Measurements from ENCODE around the gene RTN4IP1.
"Not testable (repeated sequence)": the region's sequence is repeated elsewhere in the genome, so short reads cannot be mapped to it uniquely, and the experiment has no call there.

RTN4IP1 gene

DNA sequence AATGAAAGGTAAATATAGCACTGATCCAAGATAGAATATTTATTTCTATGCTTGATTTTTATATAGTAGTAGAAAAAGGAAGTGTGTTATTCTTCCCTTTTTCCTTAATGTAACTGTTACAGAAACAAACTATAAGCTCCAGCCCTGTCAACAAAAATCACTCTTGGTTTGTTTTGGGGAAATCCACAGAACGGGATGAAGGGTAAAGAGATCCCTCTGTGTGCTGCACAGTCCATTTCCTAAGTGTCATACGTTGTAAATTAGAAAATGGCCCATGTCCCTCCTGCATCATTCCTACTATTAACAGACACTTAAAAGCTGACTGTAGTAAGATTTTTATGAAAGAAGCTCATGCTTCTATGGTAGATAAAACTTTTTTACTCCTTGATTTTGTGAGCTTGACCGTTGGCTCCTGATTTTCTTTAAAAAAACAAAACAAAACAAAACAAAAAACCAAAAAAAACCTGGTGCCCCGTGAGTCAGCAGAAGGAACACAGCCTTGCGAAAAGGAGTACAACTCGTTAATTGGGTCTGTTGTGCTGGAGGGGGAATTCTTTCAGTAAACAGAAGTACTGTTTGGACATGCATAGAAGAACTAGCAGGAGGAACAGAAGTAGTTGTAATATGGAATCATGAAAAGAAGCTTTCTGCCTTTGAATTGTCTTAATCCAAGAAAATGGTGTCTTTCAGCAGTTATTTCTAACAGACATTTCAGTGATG lies 67.5 kb downstream of the RTN4IP1 start:
- Histone ChIP-seq H3K79me2 (ENCODE audit: insufficient read depth, low read length) (no peaks in the 10 kb centered on the region), H2AFZ (ENCODE audit: low read depth, low read length, severe bottlenecking) (no peak overlapping the region), H3K36me3 (ENCODE audit: low read length) (peaks cover 34% of the 10 kb centered on the region; the same call in 1 of the 2 replicates), H3F3A (ENCODE audit: insufficient read depth) (peaks cover 30% of the 10 kb centered on the region), H3K9me2 (replicated peaks; ENCODE audit: insufficient read depth, low read length) (no peaks in the 10 kb centered on the region), H3K9ac (ENCODE audit: low read length) (no peak overlapping the region), H3K27ac (ENCODE audit: low read depth, low read length) (no peak overlapping the region), H3K4me2 (ENCODE audit: low read depth, low read length, poor library complexity, severe bottlenecking) (no peak overlapping the region), H3K27me3 (ENCODE audit: low read length) (no peaks in the 10 kb centered on the region), H3K9me3 (ENCODE audit: insufficient read depth, low read length) (no peaks in the 10 kb centered on the region), H3K4me3 (ENCODE audit: insufficient read depth, low read length, poor library complexity, severe bottlenecking) (no peak overlapping the region), H4K20me1 (ENCODE audit: low read depth, low read length) (no peaks in the 10 kb centered on the region)
- TF ChIP-seq, protein P1, sequence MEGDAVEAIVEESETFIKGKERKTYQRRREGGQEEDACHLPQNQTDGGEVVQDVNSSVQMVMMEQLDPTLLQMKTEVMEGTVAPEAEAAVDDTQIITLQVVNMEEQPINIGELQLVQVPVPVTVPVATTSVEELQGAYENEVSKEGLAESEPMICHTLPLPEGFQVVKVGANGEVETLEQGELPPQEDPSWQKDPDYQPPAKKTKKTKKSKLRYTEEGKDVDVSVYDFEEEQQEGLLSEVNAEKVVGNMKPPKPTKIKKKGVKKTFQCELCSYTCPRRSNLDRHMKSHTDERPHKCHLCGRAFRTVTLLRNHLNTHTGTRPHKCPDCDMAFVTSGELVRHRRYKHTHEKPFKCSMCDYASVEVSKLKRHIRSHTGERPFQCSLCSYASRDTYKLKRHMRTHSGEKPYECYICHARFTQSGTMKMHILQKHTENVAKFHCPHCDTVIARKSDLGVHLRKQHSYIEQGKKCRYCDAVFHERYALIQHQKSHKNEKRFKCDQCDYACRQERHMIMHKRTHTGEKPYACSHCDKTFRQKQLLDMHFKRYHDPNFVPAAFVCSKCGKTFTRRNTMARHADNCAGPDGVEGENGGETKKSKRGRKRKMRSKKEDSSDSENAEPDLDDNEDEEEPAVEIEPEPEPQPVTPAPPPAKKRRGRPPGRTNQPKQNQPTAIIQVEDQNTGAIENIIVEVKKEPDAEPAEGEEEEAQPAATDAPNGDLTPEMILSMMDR (IDR thresholded peaks at IDR 0.05; ENCODE audit: insufficient read depth, low read length, poor library complexity, severe bottlenecking) = no peak
- TF ChIP-seq EZH2phosphoT487 (conservative IDR thresholded peaks at IDR 0.05; ENCODE audit: low read length) = no peak

DNA sequence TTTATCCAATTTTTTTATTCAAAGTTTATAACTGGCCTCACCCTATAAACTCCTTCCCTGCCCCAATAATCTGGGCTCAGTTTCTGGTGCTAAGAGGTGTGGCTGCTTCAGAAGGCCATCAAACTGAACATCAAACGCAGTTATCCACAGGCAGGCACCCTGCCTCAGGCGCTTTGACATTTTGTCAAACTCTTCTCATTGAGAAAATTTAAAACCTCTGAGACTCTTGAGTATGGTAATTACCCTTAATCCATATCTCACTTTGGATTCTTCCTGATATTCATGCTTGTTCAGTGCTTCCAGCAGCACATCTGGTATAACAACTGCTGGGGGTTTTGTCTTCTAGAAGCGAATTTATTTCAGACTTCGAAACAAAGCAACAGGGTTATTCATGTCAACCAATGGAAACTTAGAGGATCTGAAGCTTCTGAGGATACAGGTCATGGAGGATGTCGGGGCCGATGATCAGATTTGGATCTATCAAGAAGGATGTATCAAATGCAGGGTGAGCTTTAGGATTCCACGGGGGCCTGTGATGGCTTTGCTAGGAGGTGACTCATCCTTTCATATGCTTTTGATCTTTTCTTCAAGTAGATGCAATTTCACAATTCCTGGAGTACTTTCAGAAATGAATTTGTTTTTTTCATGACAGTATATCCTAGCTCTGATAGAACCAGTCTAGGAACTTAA lies 68.2 kb downstream of the RTN4IP1 start:
- Histone ChIP-seq H3K27me3 (ENCODE audit: low read length) (no peaks in the 10 kb centered on the region), H3K36me3 (ENCODE audit: low read length) (peaks cover 34% of the 10 kb centered on the region; the same call in 1 of the 2 replicates), H3K9ac (ENCODE audit: low read length) (no peak overlapping the region), H3K4me3 (ENCODE audit: insufficient read depth, low read length, poor library complexity, severe bottlenecking) (no peak overlapping the region), H4K20me1 (ENCODE audit: low read depth, low read length) (no peaks in the 10 kb centered on the region), H2AFZ (ENCODE audit: low read depth, low read length, severe bottlenecking) (no peak overlapping the region), H3F3A (ENCODE audit: insufficient read depth) (peaks cover 27% of the 10 kb centered on the region), H3K9me2 (replicated peaks; ENCODE audit: insufficient read depth, low read length) (no peaks in the 10 kb centered on the region), H3K4me2 (ENCODE audit: low read depth, low read length, poor library complexity, severe bottlenecking) (no peak overlapping the region), H3K9me3 (ENCODE audit: insufficient read depth, low read length) (no peaks in the 10 kb centered on the region), H3K79me2 (ENCODE audit: insufficient read depth, low read length) (no peaks in the 10 kb centered on the region), H3K27ac (ENCODE audit: low read depth, low read length) (no peak overlapping the region)
- TF ChIP-seq, protein P1 (IDR thresholded peaks at IDR 0.05; ENCODE audit: insufficient read depth, low read length, poor library complexity, severe bottlenecking) = no peak
- no peak for TF ChIP-seq EZH2phosphoT487 (conservative IDR thresholded peaks at IDR 0.05; ENCODE audit: low read length)

DNA sequence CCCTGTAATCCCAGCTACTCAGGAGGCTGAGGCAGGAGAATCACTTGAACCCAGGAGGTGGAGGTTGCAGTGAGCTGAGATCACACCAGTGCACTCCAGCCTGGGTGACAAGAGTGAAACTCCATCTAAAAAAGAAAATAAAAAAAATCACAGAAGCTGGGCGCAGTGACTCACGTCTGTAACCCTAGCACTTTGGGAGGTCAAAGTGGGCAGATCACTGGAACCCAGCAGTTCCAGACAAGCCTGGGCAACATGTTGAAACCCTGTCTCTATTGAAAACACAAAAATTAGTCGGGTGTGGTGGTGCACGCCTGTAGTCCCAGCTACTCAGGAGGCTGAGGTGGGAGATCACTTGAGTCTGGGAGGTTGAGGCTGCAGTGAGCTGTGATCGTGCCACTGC lies 69.6 kb downstream of the RTN4IP1 start:
- H3K4me2 ChIP-seq (ENCODE audit: low read depth, low read length, poor library complexity, severe bottlenecking); H3K4me3 ChIP-seq (ENCODE audit: insufficient read depth, low read length, poor library complexity, severe bottlenecking); H2AFZ ChIP-seq (ENCODE audit: low read depth, low read length, severe bottlenecking); H4K20me1 ChIP-seq (ENCODE audit: low read depth, low read length); H3K27ac ChIP-seq (ENCODE audit: low read depth, low read length); H3K9me3 ChIP-seq (ENCODE audit: insufficient read depth, low read length); H3K9me2 ChIP-seq (replicated peaks; ENCODE audit: insufficient read depth, low read length); H3K9ac ChIP-seq (ENCODE audit: low read length); H3K27me3 ChIP-seq (ENCODE audit: low read length); H3K79me2 ChIP-seq (ENCODE audit: insufficient read depth, low read length): not testable (repeated sequence)
- H3F3A ChIP-seq (ENCODE audit: insufficient read depth) = peaks cover 26% of the 10 kb centered on the region
- peaks cover 34% of the 10 kb centered on the region; the same call in 1 of the 2 replicates for H3K36me3 ChIP-seq (ENCODE audit: low read length)

DNA sequence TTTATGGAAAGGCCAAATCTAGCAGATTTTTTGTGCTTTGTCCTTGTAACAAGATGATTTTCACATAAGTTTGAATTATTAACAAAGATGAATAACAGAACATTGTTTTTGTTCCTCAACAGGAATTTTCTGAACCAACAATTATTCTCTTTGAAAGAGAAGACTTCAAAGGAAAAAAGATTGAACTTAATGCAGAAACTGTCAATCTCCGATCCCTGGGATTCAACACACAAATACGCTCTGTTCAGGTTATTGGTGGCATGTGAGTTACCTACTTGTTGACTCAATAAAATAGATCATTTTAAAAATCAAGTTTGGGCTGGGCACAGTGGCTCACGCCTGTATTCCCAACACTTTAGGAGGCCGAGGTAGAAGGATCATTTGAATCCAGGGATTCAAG lies 70.9 kb downstream of the RTN4IP1 start:
- Histone ChIP-seq H3K4me3 (ENCODE audit: insufficient read depth, low read length, poor library complexity, severe bottlenecking) (no peak overlapping the region), H3K36me3 (ENCODE audit: low read length) (peaks cover 37% of the 10 kb centered on the region), H3F3A (ENCODE audit: insufficient read depth) (peaks cover 19% of the 10 kb centered on the region; the same call in 1 of the 2 replicates), H3K9ac (ENCODE audit: low read length) (no peak overlapping the region), H3K9me3 (ENCODE audit: insufficient read depth, low read length) (no peaks in the 10 kb centered on the region), H3K79me2 (ENCODE audit: insufficient read depth, low read length) (no peaks in the 10 kb centered on the region), H3K4me2 (ENCODE audit: low read depth, low read length, poor library complexity, severe bottlenecking) (no peak overlapping the region), H3K27me3 (ENCODE audit: low read length) (no peaks in the 10 kb centered on the region), H4K20me1 (ENCODE audit: low read depth, low read length) (no peaks in the 10 kb centered on the region), H2AFZ (ENCODE audit: low read depth, low read length, severe bottlenecking) (no peak overlapping the region), H3K27ac (ENCODE audit: low read depth, low read length) (no peak overlapping the region), H3K9me2 (replicated peaks; ENCODE audit: insufficient read depth, low read length) (no peaks in the 10 kb centered on the region)
- TF ChIP-seq EZH2phosphoT487 (conservative IDR thresholded peaks at IDR 0.05; ENCODE audit: low read length) = no peak
- TF ChIP-seq, protein P1 (IDR thresholded peaks at IDR 0.05; ENCODE audit: insufficient read depth, low read length, poor library complexity, severe bottlenecking) = no peak

Measured in SU-DHL-6 (cell line).